Measurements from ENCODE around the gene TAF8. TPM values are rescaled to one million over a fixed set of nuclear protein-coding genes. Genes with fewer than 3 reads are reported as not detected.
"Not testable (repeated sequence)": the region's sequence is repeated elsewhere in the genome, so short reads cannot be mapped to it uniquely, and the experiment has no call there.

The TAF8 gene
- total RNA-seq, 1 donor from 2014 or later: 12.6 TPM

GRCh38 chr6:42032366-42032765 lies 18.0 kb upstream of the TAF8 start:
- no peaks in the 10 kb centered on the region for H3K36me3 ChIP-seq (ENCODE audit: control insufficient read depth, insufficient read depth, low read length)
- DNase-seq (ENCODE audit: low read depth) (no peak), FAIRE-seq (no peak)
- no peak overlapping the region for H3K4me3 ChIP-seq (ENCODE audit: low read depth, low read length)
- H3K27me3 ChIP-seq (ENCODE audit: control insufficient read depth, insufficient read depth, low read length): no peaks in the 10 kb centered on the region
- TF ChIP-seq CTCF (IDR thresholded peaks at IDR 0.05; ENCODE audit: insufficient read depth, low read length, severe bottlenecking): no peak

- not testable (repeated sequence) for H3K27me3 ChIP-seq (ENCODE audit: control insufficient read depth, insufficient read depth, low read length); FAIRE-seq; H3K36me3 ChIP-seq (ENCODE audit: control insufficient read depth, insufficient read depth, low read length); H3K4me3 ChIP-seq (ENCODE audit: low read depth, low read length); DNase-seq (ENCODE audit: low read depth)
These were observed 12.7 kb upstream of the TAF8 start for GRCh38 chr6:42037669-42038068.

GRCh38 chr6:42038163-42038562 lies 12.2 kb upstream of the TAF8 start:
- FAIRE-seq (no peak), DNase-seq (ENCODE audit: low read depth) (no peak)
- no peak for TF ChIP-seq CTCF (IDR thresholded peaks at IDR 0.05; ENCODE audit: insufficient read depth, low read length, severe bottlenecking)
- no peak overlapping the region for H3K4me3 ChIP-seq (ENCODE audit: low read depth, low read length)
- peaks cover 4% of the 10 kb centered on the region for H3K36me3 ChIP-seq (ENCODE audit: control insufficient read depth, insufficient read depth, low read length)
- H3K27me3 ChIP-seq (ENCODE audit: control insufficient read depth, insufficient read depth, low read length): no peaks in the 10 kb centered on the region

- no peak overlapping the region for H3K4me3 ChIP-seq (ENCODE audit: low read depth, low read length)
- DNase-seq (ENCODE audit: low read depth) (no peak), FAIRE-seq (no peak)
- no peaks in the 10 kb centered on the region for H3K27me3 ChIP-seq (ENCODE audit: control insufficient read depth, insufficient read depth, low read length)
- peaks cover 4% of the 10 kb centered on the region for H3K36me3 ChIP-seq (ENCODE audit: control insufficient read depth, insufficient read depth, low read length)
- no peak for TF ChIP-seq CTCF (IDR thresholded peaks at IDR 0.05; ENCODE audit: insufficient read depth, low read length, severe bottlenecking)
These were observed 11.4 kb upstream of the TAF8 start for GRCh38 chr6:42038811-42039408.

- peaks cover 6% of the 10 kb centered on the region for H3K36me3 ChIP-seq (ENCODE audit: control insufficient read depth, insufficient read depth, low read length)
- no peak for TF ChIP-seq CTCF (IDR thresholded peaks at IDR 0.05; ENCODE audit: insufficient read depth, low read length, severe bottlenecking)
- H3K4me3 ChIP-seq (ENCODE audit: low read depth, low read length): no peak overlapping the region
- no peaks in the 10 kb centered on the region for H3K27me3 ChIP-seq (ENCODE audit: control insufficient read depth, insufficient read depth, low read length)
- DNase-seq (ENCODE audit: low read depth) (no peak), FAIRE-seq (no peak)
These were observed 9.4 kb upstream of the TAF8 start for GRCh38 chr6:42040856-42041480.

GRCh38 chr6:42041481-42042053 lies 8.8 kb upstream of the TAF8 start:
- H3K4me3 ChIP-seq (ENCODE audit: low read depth, low read length): no peak overlapping the region
- TF ChIP-seq CTCF (IDR thresholded peaks at IDR 0.05; ENCODE audit: insufficient read depth, low read length, severe bottlenecking): no peak
- DNase-seq (ENCODE audit: low read depth) (no peak), FAIRE-seq (no peak)
- no peaks in the 10 kb centered on the region for H3K27me3 ChIP-seq (ENCODE audit: control insufficient read depth, insufficient read depth, low read length)
- peaks cover 6% of the 10 kb centered on the region for H3K36me3 ChIP-seq (ENCODE audit: control insufficient read depth, insufficient read depth, low read length)

Measured in bronchial epithelial cell (primary cell).